ENCODE data around the gene RMDN3. TPM values are rescaled to one million over a fixed set of nuclear protein-coding genes. Genes with fewer than 3 reads are reported as not detected.

Gene RMDN3
- total RNA-seq, 1 donor from 2014 or later = 20.3 TPM

GRCh38 chr15:40691737-40692136 lies 63.3 kb downstream of the RMDN3 start:
- Histone ChIP-seq H3K27ac (replicated peaks) (no peak overlapping the region), H3K4me3 (no peak overlapping the region), H3K4me1 (peaks cover 29% of the 10 kb centered on the region), H3K36me3 (peaks cover 12% of the 10 kb centered on the region), H3K9me3 (replicated peaks) (no peaks in the 10 kb centered on the region), H3K27me3 (ENCODE audit: low read depth) (no peaks in the 10 kb centered on the region)
- intact Hi-C loops (cut with micrococcal nuclease) = no loop called here
- TF ChIP-seq CTCF (IDR thresholded peaks at IDR 0.05; ENCODE audit: borderline replicate concordance) = no peak
- DNase-seq = no peak

- peaks cover 10% of the 10 kb centered on the region for H3K4me1 ChIP-seq
- no peaks in the 10 kb centered on the region for H3K27me3 ChIP-seq (ENCODE audit: low read depth)
- no peak for TF ChIP-seq CTCF (IDR thresholded peaks at IDR 0.05; ENCODE audit: borderline replicate concordance)
- H3K9me3 ChIP-seq (replicated peaks) = no peaks in the 10 kb centered on the region
- H3K36me3 ChIP-seq = peaks cover 12% of the 10 kb centered on the region
- no peak overlapping the region for H3K27ac ChIP-seq (replicated peaks)
- DNase-seq = no peak
- intact Hi-C loops (cut with micrococcal nuclease) = no loop called here
- H3K4me3 ChIP-seq = no peak overlapping the region
Measured at GRCh38 chr15:40688932-40689799, 65.9 kb downstream of the RMDN3 start.

Other genes with a start within 250 kb of the RMDN3 start
- gene CCDC32, start 190.2 kb downstream of the RMDN3 start, total RNA-seq = 24.1 TPM
- gene RPUSD2, start 186.0 kb downstream of the RMDN3 start, total RNA-seq = 12.0 TPM
- 0.96 TPM for gene KNL1, start 161.0 kb downstream of the RMDN3 start, total RNA-seq
- 0.88 TPM for gene RAD51, start 60.1 kb downstream of the RMDN3 start, total RNA-seq
- gene GCHFR, start 8.8 kb upstream of the RMDN3 start, total RNA-seq = 7.1 TPM
- gene C15orf62, start 14.7 kb upstream of the RMDN3 start, total RNA-seq = 0.30 TPM
- gene ZFYVE19, start 51.8 kb upstream of the RMDN3 start, total RNA-seq = 24.7 TPM
- 16.0 TPM for gene DNAJC17, start 52.2 kb upstream of the RMDN3 start, total RNA-seq
- gene PPP1R14D, start 73.5 kb upstream of the RMDN3 start, total RNA-seq = not detected
- gene SPINT1, start 88.8 kb upstream of the RMDN3 start, total RNA-seq = 0.55 TPM
- gene RHOV, start 119.0 kb upstream of the RMDN3 start, total RNA-seq = not detected
- 21.3 TPM for gene VPS18, start 139.2 kb upstream of the RMDN3 start, total RNA-seq
- gene DLL4, start 174.1 kb upstream of the RMDN3 start, total RNA-seq = 11.1 TPM
- 1.3 TPM for gene CHAC1, start 198.2 kb upstream of the RMDN3 start, total RNA-seq